NCI-H2171 (cell line): Measurements from ENCODE around the gene P2RX6.
"Not testable (repeated sequence)": the region's sequence is repeated elsewhere in the genome, so short reads cannot be mapped to it uniquely, and the experiment has no call there.

Source experiments
- DNase-seq: peaks from one replicate; lab custom pipeline; 2025; lab: John Stamatoyannopoulos, UW

The P2RX6 gene

GRCh38 chr22:20994128-20994901 lies 20.6 kb upstream of the P2RX6 start:
- no peak for DNase-seq

GRCh38 chr22:20994902-20995241 lies 20.1 kb upstream of the P2RX6 start:
- DNase-seq, result no peak

- no peak for DNase-seq
Measured at GRCh38 chr22:20995329-20996030, 19.5 kb upstream of the P2RX6 start.

- DNase-seq, result no peak
Measured at GRCh38 chr22:20996031-20996410, 18.9 kb upstream of the P2RX6 start.

GRCh38 chr22:20996598-20997535 lies 18.1 kb upstream of the P2RX6 start:
- DNase-seq, result no peak

- no peak for DNase-seq
Measured at GRCh38 chr22:20997536-20998257, 17.3 kb upstream of the P2RX6 start.

- no peak for DNase-seq
Measured at GRCh38 chr22:20998411-20999336, 16.3 kb upstream of the P2RX6 start.

- no peak for DNase-seq
Measured at GRCh38 chr22:20999350-21000206, 15.4 kb upstream of the P2RX6 start.

GRCh38 chr22:21000207-21000986 lies 14.6 kb upstream of the P2RX6 start:
- DNase-seq, result no peak

GRCh38 chr22:21000987-21001600 lies 13.9 kb upstream of the P2RX6 start:
- DNase-seq, result no peak

- peak; percentile 96 for DNase-seq
Measured at GRCh38 chr22:21001601-21002325, 13.2 kb upstream of the P2RX6 start, which contains the start of gene THAP7. THAP7 (minus strand) TSS chr22:21002118; CDS start chr22:21001911, 207 bp downstream.

- DNase-seq, result no peak
Measured at GRCh38 chr22:21003782-21004181, 11.2 kb upstream of the P2RX6 start.

- DNase-seq, result not testable (repeated sequence)
Measured at GRCh38 chr22:21009208-21009607, 5.8 kb upstream of the P2RX6 start.

- DNase-seq, result no peak
Measured at GRCh38 chr22:21009638-21010425, 5.1 kb upstream of the P2RX6 start.

- no peak for DNase-seq
Measured at GRCh38 chr22:21010426-21011113, 4.4 kb upstream of the P2RX6 start.
